ENCODE results near the gene TUBA3E. TPM values are rescaled to one million over a fixed set of nuclear protein-coding genes. Genes with fewer than 3 reads are reported as not detected.
"Not testable (repeated sequence)": the region's sequence is repeated elsewhere in the genome, so short reads cannot be mapped to it uniquely, and the experiment has no call there.

TUBA3E gene
- total RNA-seq, 1 donor: not detected

DNA sequence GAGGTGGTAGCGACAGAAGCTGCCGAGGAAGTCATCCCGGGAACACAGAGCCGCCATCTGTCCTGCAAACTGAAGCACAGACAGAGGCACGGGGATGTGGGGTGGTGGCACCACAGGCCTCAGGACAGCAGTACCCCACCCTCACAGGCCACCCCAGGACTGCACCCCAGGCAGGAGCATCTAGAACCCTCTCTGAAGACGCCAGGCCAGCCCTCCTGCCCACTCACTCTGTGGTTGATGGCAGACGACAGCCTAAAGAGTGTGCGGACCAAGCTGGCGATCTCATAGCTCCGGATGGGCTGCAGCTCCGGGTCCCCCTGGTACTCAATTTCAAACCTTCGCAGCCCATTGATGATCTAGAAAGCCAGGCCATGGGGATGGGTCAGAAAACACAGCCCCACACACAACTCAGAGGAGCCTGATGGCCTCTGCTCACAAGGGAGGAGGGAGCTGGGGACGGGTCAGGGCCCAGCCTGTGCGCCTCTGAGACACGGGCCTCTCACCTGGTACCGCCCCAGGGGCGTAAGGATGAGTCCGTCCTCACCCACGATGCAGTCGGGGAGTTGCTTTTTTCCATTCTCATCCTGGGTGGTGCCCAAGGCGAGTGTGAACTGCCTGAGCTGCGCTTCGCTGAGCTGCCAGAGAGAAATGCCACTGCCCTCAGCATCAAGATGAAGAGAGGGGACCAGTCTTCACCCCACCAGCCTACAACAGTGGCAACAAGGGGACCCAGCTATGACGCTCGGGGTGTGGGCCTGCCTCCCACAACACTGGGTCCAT is 45.2 kb downstream of the TUBA3E start:
- no peak for DNase-seq (ENCODE audit: low read depth)
- TF ChIP-seq, protein P1, sequence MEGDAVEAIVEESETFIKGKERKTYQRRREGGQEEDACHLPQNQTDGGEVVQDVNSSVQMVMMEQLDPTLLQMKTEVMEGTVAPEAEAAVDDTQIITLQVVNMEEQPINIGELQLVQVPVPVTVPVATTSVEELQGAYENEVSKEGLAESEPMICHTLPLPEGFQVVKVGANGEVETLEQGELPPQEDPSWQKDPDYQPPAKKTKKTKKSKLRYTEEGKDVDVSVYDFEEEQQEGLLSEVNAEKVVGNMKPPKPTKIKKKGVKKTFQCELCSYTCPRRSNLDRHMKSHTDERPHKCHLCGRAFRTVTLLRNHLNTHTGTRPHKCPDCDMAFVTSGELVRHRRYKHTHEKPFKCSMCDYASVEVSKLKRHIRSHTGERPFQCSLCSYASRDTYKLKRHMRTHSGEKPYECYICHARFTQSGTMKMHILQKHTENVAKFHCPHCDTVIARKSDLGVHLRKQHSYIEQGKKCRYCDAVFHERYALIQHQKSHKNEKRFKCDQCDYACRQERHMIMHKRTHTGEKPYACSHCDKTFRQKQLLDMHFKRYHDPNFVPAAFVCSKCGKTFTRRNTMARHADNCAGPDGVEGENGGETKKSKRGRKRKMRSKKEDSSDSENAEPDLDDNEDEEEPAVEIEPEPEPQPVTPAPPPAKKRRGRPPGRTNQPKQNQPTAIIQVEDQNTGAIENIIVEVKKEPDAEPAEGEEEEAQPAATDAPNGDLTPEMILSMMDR (IDR thresholded peaks at IDR 0.05; ENCODE audit: insufficient read depth, low read length): no peak
- no peak overlapping the region for H3K4me3 ChIP-seq (ENCODE audit: low read depth, low read length)

DNA sequence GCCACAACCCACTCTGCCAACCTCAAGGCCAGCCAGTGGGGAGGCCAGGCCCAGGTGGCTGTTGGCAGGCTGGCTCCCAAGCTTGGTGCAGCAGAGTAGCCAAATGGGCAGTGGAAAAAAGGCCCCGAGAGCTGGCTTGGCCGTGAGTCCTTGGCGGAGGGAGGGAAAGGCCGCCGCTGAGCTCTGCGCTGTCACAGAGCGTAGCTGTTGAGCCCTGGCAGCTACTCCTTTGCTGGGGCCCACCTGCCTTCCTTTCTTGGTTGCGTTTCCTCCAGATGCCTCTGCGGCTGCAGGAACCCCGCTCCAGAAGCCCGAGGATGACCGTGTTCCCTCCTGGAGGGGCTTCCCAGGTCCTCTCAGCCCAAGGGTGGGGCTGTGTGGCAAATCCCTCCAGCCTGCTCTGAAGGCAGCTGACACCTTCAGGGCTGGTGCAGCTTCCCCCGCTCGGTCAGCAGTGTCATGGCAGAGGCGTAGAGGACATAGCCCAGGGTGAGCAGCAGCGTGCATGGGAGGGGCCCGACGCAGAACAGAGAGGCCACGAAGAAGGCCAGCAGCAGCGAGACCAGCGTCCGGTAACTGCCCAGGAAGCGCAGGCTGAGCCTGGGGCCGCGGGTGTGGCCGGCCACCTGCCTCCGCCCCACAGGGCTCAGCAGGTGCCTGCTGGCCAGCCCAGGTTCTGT is 46.0 kb downstream of the TUBA3E start:
- H3K4me3 ChIP-seq (ENCODE audit: low read depth, low read length); DNase-seq (ENCODE audit: low read depth): not testable (repeated sequence)

DNA sequence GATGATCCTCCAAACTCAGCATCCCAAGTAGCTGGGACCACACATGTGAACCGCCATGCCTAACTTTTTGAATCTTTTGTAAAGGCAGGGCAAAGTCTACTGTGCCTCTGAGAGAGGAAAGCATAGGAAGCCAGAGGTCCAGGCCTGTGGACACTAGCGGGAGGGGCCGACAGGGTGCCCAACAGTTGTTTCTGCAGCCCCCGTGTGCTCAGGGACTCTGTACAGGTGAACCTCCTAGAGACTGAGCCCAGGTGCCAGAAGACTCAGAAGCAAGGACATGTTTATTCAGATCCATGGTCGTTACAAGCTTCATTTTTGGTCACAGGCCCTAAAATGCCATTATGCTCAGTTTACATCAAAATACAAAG is 47.1 kb downstream of the TUBA3E start:
- not testable (repeated sequence) for DNase-seq (ENCODE audit: low read depth); H3K4me3 ChIP-seq (ENCODE audit: low read depth, low read length)

DNA sequence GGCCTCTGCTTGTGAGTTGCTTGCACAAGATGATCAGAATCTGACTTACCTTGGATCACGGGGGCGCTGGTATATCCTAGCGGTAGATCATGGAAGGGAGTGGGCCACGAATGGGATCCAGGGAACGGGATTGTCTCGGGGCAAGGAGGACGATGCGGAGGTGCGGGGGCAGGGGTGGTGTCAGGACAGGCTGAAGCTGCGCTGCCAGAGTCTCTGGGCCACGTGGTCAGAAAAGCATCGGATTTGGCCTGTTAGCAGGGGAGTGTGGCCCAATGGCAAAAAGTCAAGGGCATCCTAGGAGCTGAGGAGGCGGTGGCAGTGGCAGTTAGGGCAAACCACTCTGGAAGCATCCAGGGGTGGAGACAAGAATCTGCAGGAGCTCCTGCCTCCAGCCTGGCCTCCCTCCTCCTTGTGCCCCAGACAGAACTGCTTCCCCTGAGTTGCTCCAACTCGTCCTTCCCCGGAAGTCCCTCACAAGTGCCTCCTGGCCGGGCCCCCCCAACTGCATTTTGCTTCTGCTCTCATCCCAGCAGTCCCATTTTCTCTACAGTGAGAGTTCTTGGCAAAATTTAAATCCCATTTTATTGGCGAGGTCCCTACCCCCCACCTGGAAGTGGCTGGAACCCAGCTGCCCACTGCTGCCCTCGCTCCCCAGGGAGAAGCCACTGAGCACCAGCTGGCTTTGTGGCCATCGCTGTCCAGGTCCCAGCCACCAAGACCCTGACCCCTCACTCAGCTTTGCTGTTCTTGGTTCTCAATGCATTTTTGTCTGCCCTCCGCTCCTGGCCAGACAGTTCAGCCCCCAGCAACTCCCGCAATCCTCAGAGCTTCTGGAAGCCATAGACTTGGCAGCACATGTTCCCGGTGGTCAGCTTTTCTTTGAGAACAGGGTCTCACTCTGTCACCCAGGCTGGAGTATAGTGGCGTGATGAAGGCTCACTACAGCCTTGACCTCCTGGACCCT is 47.8 kb downstream of the TUBA3E start:
- H3K4me3 ChIP-seq (ENCODE audit: low read depth, low read length): no peak overlapping the region
- TF ChIP-seq, protein P1 (IDR thresholded peaks at IDR 0.05; ENCODE audit: insufficient read depth, low read length): no peak
- DNase-seq (ENCODE audit: low read depth): no peak

DNA sequence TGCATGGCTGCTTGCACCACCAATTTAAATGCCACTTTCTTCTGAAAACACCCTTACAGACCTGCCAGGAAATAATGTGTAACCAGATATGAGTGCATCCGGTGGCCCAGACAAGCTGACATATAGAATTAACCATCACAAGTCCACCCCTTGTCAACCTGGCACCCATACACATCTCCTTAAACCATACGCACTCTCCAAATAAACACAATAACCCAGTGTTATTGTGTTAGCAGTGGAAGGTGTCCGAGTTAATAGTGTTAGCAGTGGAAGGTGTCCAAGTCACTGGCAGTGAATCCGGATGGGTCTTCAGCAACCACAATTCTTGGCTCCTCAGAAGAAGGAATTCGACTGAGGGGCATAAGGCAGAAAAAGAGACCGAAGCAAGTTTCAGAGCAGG is 49.7 kb downstream of the TUBA3E start:
- DNase-seq (ENCODE audit: low read depth): not testable (repeated sequence)

DNA sequence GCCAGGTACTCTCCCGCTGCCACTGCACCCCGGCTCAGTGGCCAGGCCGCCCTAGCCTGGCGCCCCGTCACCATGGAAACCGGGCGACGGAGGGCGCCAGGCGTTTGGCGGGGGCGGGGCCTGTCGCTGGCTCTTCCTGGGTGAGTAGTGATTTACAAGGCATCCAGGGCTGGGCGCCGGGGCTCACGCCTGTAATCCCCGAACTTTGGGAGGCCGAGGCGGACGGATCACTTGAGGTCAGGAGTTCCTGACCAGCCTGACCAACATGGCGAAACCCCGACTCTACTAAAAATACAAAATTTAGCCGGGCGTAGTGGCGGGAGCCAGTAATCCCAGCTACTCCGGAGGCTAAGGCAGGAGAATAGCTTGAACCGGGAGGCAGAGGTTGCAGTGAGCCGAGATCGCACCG is 53.2 kb downstream of the TUBA3E start, which contains the start of gene CCDC74B:
TSS of gene CCDC74B (minus strand) at position 107 of the 409 bp plus-strand sequence. CDS start 116 bp downstream, outside the sequence.
- H3K4me3 ChIP-seq (ENCODE audit: low read depth, low read length): peak within 1 kb of the TSS; percentile 55
- peak; percentile 21 for DNase-seq (ENCODE audit: low read depth)

More for the DNA sequence above, 49.7 kb downstream of the TUBA3E start:
- H3K4me3 ChIP-seq (ENCODE audit: low read depth, low read length): not testable (repeated sequence)

DNA sequence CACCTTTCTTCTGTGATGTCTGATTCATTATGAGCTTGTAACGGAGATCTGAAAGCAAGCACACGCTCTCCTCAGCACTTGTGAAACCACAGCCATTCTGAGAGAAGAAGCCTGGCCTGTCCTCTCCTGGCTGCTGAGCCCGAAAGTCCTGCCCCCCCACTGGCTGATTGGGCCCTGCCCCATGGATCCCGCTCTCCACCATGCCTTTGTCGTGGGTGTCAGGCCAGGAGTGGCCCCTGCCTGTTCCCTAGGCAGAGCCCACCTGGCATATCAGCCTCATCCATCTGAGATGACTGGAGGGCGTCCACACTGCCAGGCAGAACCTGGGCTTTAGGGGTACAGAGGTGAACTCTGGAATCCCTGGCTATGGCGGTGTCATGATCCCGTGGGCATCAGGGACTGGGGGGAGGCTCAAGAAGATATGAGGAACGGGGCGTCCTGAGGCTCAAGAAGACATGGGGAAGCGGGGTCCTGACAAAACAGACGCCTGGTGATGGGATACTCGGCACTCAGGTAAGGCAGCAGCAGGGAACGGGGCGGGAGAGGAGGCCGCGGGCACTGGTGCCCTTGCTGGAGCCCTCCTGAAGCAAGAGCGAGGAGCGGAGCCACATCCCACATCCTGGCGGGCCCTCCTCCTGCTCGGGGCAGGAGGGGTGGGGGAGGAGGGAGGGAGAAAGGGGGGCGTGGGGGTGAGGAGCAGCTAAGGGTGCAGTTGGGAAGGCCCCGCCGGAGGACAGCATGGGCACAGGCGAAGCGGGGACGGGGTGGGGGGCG is 54.8 kb downstream of the TUBA3E start:
- H3K4me3 ChIP-seq (ENCODE audit: low read depth, low read length): peak overlapping the region; percentile 35
- not testable (repeated sequence) for DNase-seq (ENCODE audit: low read depth)

DNA sequence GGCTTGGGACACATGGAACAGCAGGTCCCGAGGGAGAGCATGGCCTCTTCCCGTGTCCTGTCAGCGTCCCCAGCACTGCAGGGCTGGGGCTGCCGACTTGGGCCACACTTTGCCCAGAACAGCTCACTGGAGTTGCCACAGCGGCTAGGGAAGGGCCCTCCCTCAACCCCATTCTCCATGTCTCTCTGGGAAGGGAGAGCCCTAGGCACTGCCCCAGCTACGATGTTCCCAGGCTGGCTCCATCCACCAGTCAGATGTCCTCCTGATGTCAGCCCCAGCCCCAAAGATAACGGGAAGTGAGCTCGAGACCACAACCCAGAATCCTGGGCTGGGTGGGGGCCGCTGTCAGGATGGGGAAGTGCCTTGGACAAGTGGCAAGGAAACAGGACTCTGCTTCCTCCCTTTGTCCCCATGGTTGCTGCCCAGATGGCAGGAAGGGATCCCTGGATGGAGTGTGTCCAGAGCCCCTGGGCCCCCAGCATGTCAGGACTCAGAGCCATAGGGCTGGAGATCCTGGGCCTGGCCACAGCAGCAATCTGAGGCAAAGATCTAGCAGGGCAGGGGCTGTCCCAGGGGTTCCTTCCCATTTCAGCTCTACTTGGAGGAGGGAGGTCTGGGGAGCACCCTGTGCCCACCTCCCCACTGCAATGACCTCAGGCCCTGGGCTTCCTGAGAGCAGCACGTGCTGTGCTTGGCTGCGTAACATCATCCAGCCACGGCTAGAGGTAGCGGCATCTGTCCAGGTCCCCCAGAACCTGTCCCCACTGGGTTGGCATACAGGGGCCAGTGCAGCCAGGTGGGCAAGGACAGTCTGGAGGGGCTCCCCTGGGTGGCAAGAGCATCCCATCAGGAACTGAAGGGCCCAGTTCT is 55.6 kb downstream of the TUBA3E start:
- H3K4me3 ChIP-seq (ENCODE audit: low read depth, low read length); DNase-seq (ENCODE audit: low read depth): not testable (repeated sequence)

Other genes with a start within 250 kb of the TUBA3E start
- not detected in 2 replicates for gene RAB6C, start 218.8 kb downstream of the TUBA3E start, total RNA-seq (ENCODE audit: low replicate concordance)
- not detected in 2 replicates for gene POTEF, start 69.2 kb downstream of the TUBA3E start, total RNA-seq (ENCODE audit: low replicate concordance)
- 9.7 and 12.2 TPM in 2 replicates for gene CCDC74B, start 53.3 kb downstream of the TUBA3E start, total RNA-seq (ENCODE audit: low replicate concordance)
- gene SMPD4, start 16.8 kb downstream of the TUBA3E start, total RNA-seq (ENCODE audit: low replicate concordance): 17.6 and 22.5 TPM in 2 replicates
- 90.5 and 137 TPM in 2 replicates for gene MZT2B, start 16.2 kb downstream of the TUBA3E start, total RNA-seq (ENCODE audit: low replicate concordance)
- 59.0 and 66.1 TPM in 2 replicates for gene IMP4, start 144.5 kb upstream of the TUBA3E start, total RNA-seq (ENCODE audit: low replicate concordance)
- 22.2 and 25.8 TPM in 2 replicates for gene PTPN18, start 157.6 kb upstream of the TUBA3E start, total RNA-seq (ENCODE audit: low replicate concordance)

Data from fibroblast of the aortic adventitia (primary cell).